Ectodermal cell (in vitro differentiated cells): Measurements from ENCODE around the gene MEGF8.
A peak's percentile ranks its signal among the peaks of the same experiment; 100 is the strongest.

Experiments
- H3K27ac ChIP-seq: 2 replicates; pipeline ENCODE4 v1.7.0; 2013; ENCODE audit warnings: mild to moderate bottlenecking, low read depth, low read length; ENCODE audit not compliant: insufficient read depth, poor library complexity, severe bottlenecking
- H3K27me3 ChIP-seq: 2 replicates; pipeline ENCODE4 v1.7.0; 2013; ENCODE audit warnings: mild to moderate bottlenecking, low read length; ENCODE audit not compliant: insufficient read depth, control insufficient read depth, poor library complexity, severe bottlenecking
- H3K36me3 ChIP-seq: one replicate; pipeline ENCODE4 v1.7.0; 2013; ENCODE audit warnings: low read length; ENCODE audit not compliant: control insufficient read depth, insufficient read depth
- H3K4me1 ChIP-seq: one replicate; pipeline ENCODE4 v1.7.0; 2013; ENCODE audit warnings: low read length; ENCODE audit not compliant: control insufficient read depth, insufficient read depth
- H3K4me3 ChIP-seq: 2 replicates; pipeline ENCODE4 v1.7.0; 2013; ENCODE audit warnings: low read depth, low read length, control low read depth; ENCODE audit not compliant: insufficient read depth
- H3K9me3 ChIP-seq: 2 replicates; pipeline ENCODE4 v1.7.0; 2013; ENCODE audit warnings: mild to moderate bottlenecking, low read length, moderate library complexity; ENCODE audit not compliant: control insufficient read depth
- WGBS, 2 experiments: methylation state at CpG; one replicate each; pipeline ENCODE4 v1.1.7; 2013; ENCODE audit warnings: missing lambda C conversion rate in 2 of 2; 5-methylcytosine and 5-hydroxymethylcytosine counted together

Gene MEGF8

GRCh38 chr19:42287017-42287826 lies 38.2 kb upstream of the MEGF8 start:
- Histone ChIP-seq H3K4me1 (peaks cover 36% of the 10 kb centered on the region), H3K27me3 (no peaks in the 10 kb centered on the region), H3K36me3 (peaks cover 54% of the 10 kb centered on the region), H3K4me3 (no peak overlapping the region), H3K27ac (no peak overlapping the region), H3K9me3 (no peaks in the 10 kb centered on the region)
- WGBS, 2 experiments = 95 to 96% methylated on average over 30 of the region's 30 CpGs

DNA sequence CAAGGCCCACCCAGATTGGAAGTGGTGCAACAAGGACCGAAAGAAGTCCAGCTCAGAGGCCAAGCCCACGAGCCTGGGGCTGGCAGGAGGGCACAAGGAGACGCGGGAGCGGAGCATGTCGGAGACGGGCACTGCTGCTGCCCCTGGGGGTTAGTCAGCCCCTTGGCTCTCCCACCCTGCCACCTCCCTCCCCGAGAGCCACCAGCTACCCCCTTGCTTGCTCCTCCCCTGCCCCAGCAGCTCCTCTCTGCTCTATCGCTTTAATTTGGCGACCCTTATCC lies 37.7 kb upstream of the MEGF8 start:
- WGBS, 2 experiments = 95 to 97% methylated on average over 10 of the region's 10 CpGs
- Histone ChIP-seq H3K36me3 (peaks cover 59% of the 10 kb centered on the region), H3K27me3 (no peaks in the 10 kb centered on the region), H3K27ac (no peak overlapping the region), H3K9me3 (no peaks in the 10 kb centered on the region), H3K4me1 (peaks cover 31% of the 10 kb centered on the region), H3K4me3 (no peak overlapping the region)

- Histone ChIP-seq H3K27me3 (no peaks in the 10 kb centered on the region), H3K4me3 (no peak overlapping the region), H3K27ac (no peak overlapping the region), H3K9me3 (no peaks in the 10 kb centered on the region), H3K36me3 (peaks cover 64% of the 10 kb centered on the region), H3K4me1 (peaks cover 25% of the 10 kb centered on the region)
- WGBS, 2 experiments = 95 to 98% methylated on average over 4 of the region's 4 CpGs
These were observed 37.0 kb upstream of the MEGF8 start for GRCh38 chr19:42288387-42288786.

DNA sequence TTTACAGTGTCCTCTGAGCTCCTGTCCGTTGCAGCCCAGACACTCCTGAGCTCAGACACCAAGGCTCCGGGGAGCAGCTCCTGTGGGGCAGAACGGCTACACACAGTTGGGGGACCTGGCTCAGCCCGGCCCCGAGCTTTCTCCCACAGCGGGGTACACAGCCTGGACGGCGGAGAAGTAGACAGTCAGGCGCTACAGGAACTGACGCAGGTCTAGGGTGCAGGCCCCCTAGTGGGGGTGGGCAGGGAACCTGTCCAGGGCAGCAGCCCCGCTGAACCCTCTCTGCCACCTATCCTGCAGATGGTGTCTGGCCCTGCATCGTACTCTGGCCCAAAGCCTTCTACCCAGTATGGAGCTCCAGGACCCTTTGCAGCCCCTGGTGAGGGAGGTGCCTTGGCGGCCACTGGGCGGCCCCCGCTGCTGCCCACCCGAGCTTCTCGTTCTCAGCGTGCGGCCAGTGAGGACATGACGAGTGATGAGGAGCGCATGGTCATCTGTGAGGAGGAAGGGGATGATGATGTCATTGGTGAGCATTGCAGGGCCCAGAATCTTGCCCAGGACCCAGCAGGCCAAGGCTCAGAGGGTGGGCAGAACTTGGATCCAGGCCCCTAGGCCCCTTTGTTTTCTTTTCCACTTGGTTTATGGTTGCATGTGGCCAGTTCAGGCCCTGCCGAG lies 36.4 kb upstream of the MEGF8 start:
- Histone ChIP-seq H3K27ac (no peak overlapping the region), H3K27me3 (no peaks in the 10 kb centered on the region), H3K4me1 (peaks cover 24% of the 10 kb centered on the region), H3K9me3 (no peaks in the 10 kb centered on the region), H3K4me3 (no peak overlapping the region), H3K36me3 (peaks cover 64% of the 10 kb centered on the region)
- 96 to 97% methylated on average over 22 of the region's 22 CpGs for WGBS, 2 experiments

DNA sequence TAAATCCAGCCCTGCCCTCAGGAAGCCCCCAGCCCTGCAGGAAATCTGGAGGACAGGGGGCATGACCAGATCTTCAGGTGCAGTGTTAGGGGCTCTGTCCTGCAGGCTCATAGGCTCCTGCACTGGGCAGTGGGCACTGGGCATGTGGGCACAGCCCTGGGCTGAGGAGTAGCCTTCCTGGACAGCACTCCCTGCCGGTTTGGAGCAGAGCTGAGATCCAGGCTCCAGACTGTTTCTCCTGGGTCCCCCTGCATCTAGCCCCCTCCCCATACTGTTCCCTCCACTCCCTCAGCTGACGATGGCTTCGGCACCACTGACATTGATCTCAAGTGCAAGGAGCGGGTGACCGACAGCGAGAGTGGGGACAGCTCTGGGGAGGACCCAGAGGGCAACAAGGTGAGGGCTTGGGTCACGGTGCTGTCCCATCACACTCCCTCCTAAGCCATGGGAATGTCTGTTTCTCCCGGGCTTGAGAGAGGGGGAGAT lies 35.8 kb upstream of the MEGF8 start:
- no peak overlapping the region for H3K4me3 ChIP-seq
- WGBS, 2 experiments = 93 to 95% methylated on average over 8 of the region's 8 CpGs
- no peaks in the 10 kb centered on the region for H3K27me3 ChIP-seq
- peaks cover 24% of the 10 kb centered on the region for H3K4me1 ChIP-seq
- no peak overlapping the region for H3K27ac ChIP-seq
- peaks cover 68% of the 10 kb centered on the region for H3K36me3 ChIP-seq
- no peaks in the 10 kb centered on the region for H3K9me3 ChIP-seq

DNA sequence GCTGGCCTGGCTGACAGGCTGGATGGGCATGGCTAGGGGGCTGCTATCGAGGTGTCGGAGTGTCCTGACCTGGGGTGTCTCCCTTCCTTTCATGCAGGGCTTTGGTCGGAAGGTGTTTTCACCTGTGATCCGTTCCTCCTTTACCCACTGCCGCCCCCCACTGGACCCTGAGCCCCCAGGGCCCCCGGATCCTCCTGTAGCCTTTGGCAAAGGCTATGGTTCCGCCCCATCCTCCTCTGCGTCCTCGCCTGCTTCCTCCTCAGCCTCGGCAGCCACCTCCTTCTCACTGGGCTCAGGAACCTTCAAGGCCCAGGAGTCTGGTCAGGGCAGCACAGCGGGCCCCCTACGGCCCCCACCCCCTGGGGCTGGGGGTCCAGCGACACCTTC lies 35.3 kb upstream of the MEGF8 start:
- peaks cover 19% of the 10 kb centered on the region for H3K4me1 ChIP-seq
- no peak overlapping the region for H3K4me3 ChIP-seq
- H3K27me3 ChIP-seq = no peaks in the 10 kb centered on the region
- H3K9me3 ChIP-seq = no peaks in the 10 kb centered on the region
- H3K36me3 ChIP-seq = peaks cover 70% of the 10 kb centered on the region
- WGBS, 2 experiments = 93 to 94% methylated on average over 13 of the region's 13 CpGs
- H3K27ac ChIP-seq = peak overlapping the region; percentile 8

GRCh38 chr19:42290523-42291434 lies 34.7 kb upstream of the MEGF8 start:
- Histone ChIP-seq H3K27me3 (no peaks in the 10 kb centered on the region), H3K36me3 (peaks cover 70% of the 10 kb centered on the region), H3K4me3 (no peak overlapping the region), H3K9me3 (no peaks in the 10 kb centered on the region), H3K27ac (peak overlapping the region; percentile 8), H3K4me1 (peaks cover 12% of the 10 kb centered on the region)
- WGBS, 2 experiments = 92 to 93% methylated on average over 31 of the region's 31 CpGs

DNA sequence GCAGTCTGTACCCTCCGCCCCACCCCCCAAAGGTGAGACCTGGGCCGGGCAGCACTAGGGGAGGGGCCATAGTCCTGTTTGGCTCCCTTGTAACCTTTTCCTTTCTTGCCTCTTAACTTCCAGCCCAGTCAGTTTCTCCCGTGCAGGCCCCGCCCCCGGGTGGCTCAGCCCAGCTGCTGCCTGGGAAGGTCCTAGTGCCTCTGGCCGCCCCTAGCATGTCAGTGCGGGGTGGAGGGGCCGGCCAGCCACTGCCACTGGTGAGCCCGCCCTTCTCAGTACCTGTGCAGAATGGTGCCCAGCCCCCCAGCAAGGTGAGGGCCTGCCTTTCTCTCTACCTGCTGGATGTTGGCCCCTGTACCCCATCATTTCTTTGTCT lies 34.0 kb upstream of the MEGF8 start:
- 77 to 80% methylated on average over 9 of the region's 9 CpGs for WGBS, 2 experiments
- H3K27me3 ChIP-seq = no peaks in the 10 kb centered on the region
- no peaks in the 10 kb centered on the region for H3K9me3 ChIP-seq
- H3K27ac ChIP-seq = no peak overlapping the region
- H3K36me3 ChIP-seq = peaks cover 70% of the 10 kb centered on the region
- no peak overlapping the region for H3K4me3 ChIP-seq
- H3K4me1 ChIP-seq = peaks cover 7% of the 10 kb centered on the region

DNA sequence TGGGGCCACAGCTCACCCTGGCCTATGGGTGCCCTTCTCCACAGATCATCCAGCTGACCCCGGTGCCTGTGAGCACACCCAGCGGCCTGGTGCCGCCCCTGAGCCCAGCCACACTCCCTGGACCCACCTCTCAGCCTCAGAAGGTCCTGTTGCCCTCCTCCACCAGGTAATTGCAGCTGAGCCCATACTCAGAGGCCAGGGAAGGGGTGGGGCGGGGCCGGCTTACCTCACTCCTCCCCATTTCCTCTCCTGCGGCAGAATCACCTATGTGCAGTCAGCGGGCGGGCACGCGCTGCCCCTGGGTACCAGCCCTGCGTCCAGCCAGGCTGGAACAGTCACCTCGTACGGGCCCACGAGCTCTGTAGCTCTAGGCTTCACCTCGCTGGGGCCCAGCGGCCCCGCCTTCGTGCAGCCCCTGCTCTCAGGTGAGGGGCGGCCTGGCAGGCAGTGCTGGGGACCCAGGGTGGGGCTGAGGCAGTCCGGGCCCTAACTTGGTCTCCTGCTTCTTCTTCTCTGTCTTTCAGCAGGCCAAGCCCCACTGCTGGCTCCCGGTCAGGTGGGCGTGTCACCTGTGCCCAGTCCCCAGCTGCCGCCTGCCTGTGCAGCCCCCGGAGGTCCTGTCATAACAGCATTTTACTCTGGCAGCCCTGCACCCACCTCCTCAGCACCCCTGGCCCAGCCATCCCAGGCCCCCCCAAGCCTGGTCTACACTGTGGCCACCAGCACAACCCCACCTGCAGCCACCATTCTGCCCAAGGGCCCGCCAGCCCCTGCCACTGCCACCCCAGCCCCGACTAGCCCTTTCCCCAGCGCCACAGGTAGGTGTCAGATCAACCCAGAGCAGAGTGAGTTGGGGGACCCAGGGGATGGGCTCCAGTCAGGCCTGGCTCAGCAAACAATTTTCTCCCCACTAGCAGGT lies 33.1 kb upstream of the MEGF8 start:
- no peak overlapping the region for H3K4me3 ChIP-seq
- H3K27me3 ChIP-seq = no peaks in the 10 kb centered on the region
- no peaks in the 10 kb centered on the region for H3K9me3 ChIP-seq
- peaks cover 63% of the 10 kb centered on the region for H3K36me3 ChIP-seq
- 95% methylated on average over 27 of the region's 27 CpGs for WGBS, 2 experiments
- no peak overlapping the region for H3K27ac ChIP-seq
- H3K4me1 ChIP-seq = peaks cover 7% of the 10 kb centered on the region
